Muscle of leg (tissue), 16 donors: ENCODE results near the gene MLLT3. TPM values are rescaled to one million over a fixed set of nuclear protein-coding genes. Genes with fewer than 3 reads are reported as not detected.

ENCODE experiments used
- DNase-seq: peaks from one replicate; pipeline ENCODE4 v3.0.0; 2013
- H3K27ac ChIP-seq: one replicate; pipeline ENCODE4 v1.5.1; 2013; ENCODE audit warnings: mild to moderate bottlenecking, low read length, control low read depth
- H3K27me3 ChIP-seq: one replicate; pipeline ENCODE4 v1.6.1; 2013; ENCODE audit warnings: low read length; ENCODE audit not compliant: control insufficient read depth, insufficient read depth
- H3K36me3 ChIP-seq: one replicate; pipeline ENCODE4 v1.6.1; 2013; ENCODE audit warnings: low read length; ENCODE audit not compliant: control insufficient read depth, insufficient read depth
- H3K4me1 ChIP-seq: one replicate; pipeline ENCODE4 v1.6.1; 2013; ENCODE audit warnings: low read length; ENCODE audit not compliant: control insufficient read depth, insufficient read depth
- H3K4me3 ChIP-seq: one replicate; pipeline ENCODE4 v1.5.1; 2013; ENCODE audit warnings: low read length, control low read depth
- H3K9me3 ChIP-seq: replicated peaks from 2 replicates; pipeline ENCODE4 v1.6.1; 2013; ENCODE audit warnings: low read depth, low read length; ENCODE audit not compliant: control insufficient read depth
- WGBS: methylation state at CpG from one replicate; pipeline ENCODE4 v1.1.5; 2013; ENCODE audit warnings: missing lambda C conversion rate; ENCODE audit not compliant: insufficient coverage; 5-methylcytosine and 5-hydroxymethylcytosine counted together
- long read RNA-seq, 11 donors: transcript quantifications; one replicate each; lab custom pipeline, GENCODE V29; 2026
- polyA plus RNA-seq, 8 donors: library from polyadenylated mRNA; unstranded; fragments of 120-200 nt; gene quantifications; one replicate each; pipeline versions ENCODE4 v1.2.1 to v1.2.3, GENCODE V29; 2013; ENCODE audit warnings: inconsistent platforms in 1 of 8, low replicate concordance in 1 of 8; ENCODE audit not compliant: insufficient read length in 8 of 8, insufficient read depth in 1 of 8
- total RNA-seq: library from RNA; stranded (reverse); fragments of 120-200 nt; gene quantifications from one replicate; pipeline ENCODE4 v1.2.4, GENCODE V29; 2013

Gene MLLT3
- total RNA-seq (74.8 TPM), polyA plus RNA-seq (100 to 1,000 TPM in 1 of 8 donors, 10 to 100 TPM in 7; 61.9 to 101 (median 86.5) TPM)
- long read RNA-seq, donor 1, transcript MLLT3-201 (7 exons, 708 nt): major isoform, 7 of 7 reads
- long read RNA-seq, donor 1, partial matches to known transcripts: 0 of 7 reads
- long read RNA-seq, donor 1, other reads (novel, unspliced or antisense): 0 of 7 reads
- long read RNA-seq, donor 2, partial matches to known transcripts: 0 of 2 reads
- long read RNA-seq, donor 2, other reads (novel, unspliced or antisense): 0 of 2 reads
- long read RNA-seq, donor 3, transcript MLLT3-201 (7 exons, 708 nt): major isoform, 14 of 14 reads
- long read RNA-seq, donor 3, partial matches to known transcripts: 0 of 14 reads
- long read RNA-seq, donor 3, other reads (novel, unspliced or antisense): 0 of 14 reads
- long read RNA-seq, donor 4, transcript MLLT3-201 (7 exons, 708 nt): major isoform, 15 of 15 reads
- long read RNA-seq, donor 4, partial matches to known transcripts: 0 of 15 reads
- long read RNA-seq, donor 4, other reads (novel, unspliced or antisense): 0 of 15 reads
- long read RNA-seq, donor 5, full-length matches to known transcripts: 57 of 69 reads
- long read RNA-seq, donor 5, partial matches to known transcripts: 12 of 69 reads
- long read RNA-seq, donor 5, other reads (novel, unspliced or antisense): 0 of 69 reads
- long read RNA-seq, donor 6, transcript MLLT3-201 (7 exons, 708 nt): major isoform, 44 of 52 reads
- long read RNA-seq, donor 6, partial matches to known transcripts: 0 of 52 reads
- long read RNA-seq, donor 6, other reads (novel, unspliced or antisense): 8 of 52 reads
- long read RNA-seq, donor 7, transcript MLLT3-201 (7 exons, 708 nt): major isoform, 36 of 36 reads
- long read RNA-seq, donor 7, partial matches to known transcripts: 0 of 36 reads
- long read RNA-seq, donor 7, other reads (novel, unspliced or antisense): 0 of 36 reads
- long read RNA-seq, donor 8, full-length matches to known transcripts: 22 of 22 reads
- long read RNA-seq, donor 8, partial matches to known transcripts: 0 of 22 reads
- long read RNA-seq, donor 8, other reads (novel, unspliced or antisense): 0 of 22 reads
- long read RNA-seq, donor 9, transcript MLLT3-201 (7 exons, 708 nt): major isoform, 24 of 24 reads
- long read RNA-seq, donor 9, partial matches to known transcripts: 0 of 24 reads
- long read RNA-seq, donor 9, other reads (novel, unspliced or antisense): 0 of 24 reads
- long read RNA-seq, donor 10, full-length matches to known transcripts: 36 of 36 reads
- long read RNA-seq, donor 10, partial matches to known transcripts: 0 of 36 reads
- long read RNA-seq, donor 10, other reads (novel, unspliced or antisense): 0 of 36 reads
- long read RNA-seq, donor 11, full-length matches to known transcripts: 17 of 17 reads
- long read RNA-seq, donor 11, partial matches to known transcripts: 0 of 17 reads
- long read RNA-seq, donor 11, other reads (novel, unspliced or antisense): 0 of 17 reads

- no peaks in the 10 kb centered on the region for H3K36me3 ChIP-seq
- 2% methylated on average over 22 of the region's 41 CpGs for WGBS
Observed at GRCh38 chr9:20622330-20623020, at the start of gene MLLT3. Gene MLLT3 (minus strand): TSS chr9:20622499.

GRCh38 chr9:20671635-20672034 is 49.3 kb upstream of the MLLT3 start:
- H3K36me3 ChIP-seq: no peaks in the 10 kb centered on the region
- WGBS: no CpG with 5 or more reads among the region's 4 CpGs
- no peak overlapping the region for H3K27ac ChIP-seq
- no peaks in the 10 kb centered on the region for H3K9me3 ChIP-seq
- DNase-seq: no peak
- no peaks in the 10 kb centered on the region for H3K27me3 ChIP-seq
- no peak overlapping the region for H3K4me3 ChIP-seq
- H3K4me1 ChIP-seq: no peaks in the 10 kb centered on the region

More at GRCh38 chr9:20622330-20623020, at the start of gene MLLT3:
- peaks cover 24% of the 10 kb centered on the region for H3K27me3 ChIP-seq
- no peaks in the 10 kb centered on the region for H3K9me3 ChIP-seq
- peak; percentile 98 for DNase-seq
- H3K27ac ChIP-seq: peak within 1 kb of the TSS; percentile 95
- peaks cover 11% of the 10 kb centered on the region for H3K4me1 ChIP-seq
- peak within 1 kb of the TSS; percentile 96 for H3K4me3 ChIP-seq

GRCh38 chr9:20670395-20670794 is 48.1 kb upstream of the MLLT3 start:
- H3K4me3 ChIP-seq: no peak overlapping the region
- no peaks in the 10 kb centered on the region for H3K4me1 ChIP-seq
- no peaks in the 10 kb centered on the region for H3K36me3 ChIP-seq
- no CpG with 5 or more reads among the region's 6 CpGs for WGBS
- H3K9me3 ChIP-seq: no peaks in the 10 kb centered on the region
- DNase-seq: no peak
- H3K27ac ChIP-seq: no peak overlapping the region
- no peaks in the 10 kb centered on the region for H3K27me3 ChIP-seq

GRCh38 chr9:20664501-20664900 is 42.2 kb upstream of the MLLT3 start:
- no CpG with 5 or more reads among the region's 3 CpGs for WGBS
- H3K27ac ChIP-seq: no peak overlapping the region
- DNase-seq: no peak
- peaks cover 4% of the 10 kb centered on the region for H3K4me1 ChIP-seq
- H3K4me3 ChIP-seq: no peak overlapping the region
- no peaks in the 10 kb centered on the region for H3K27me3 ChIP-seq
- no peaks in the 10 kb centered on the region for H3K36me3 ChIP-seq
- no peaks in the 10 kb centered on the region for H3K9me3 ChIP-seq

- peaks cover 4% of the 10 kb centered on the region for H3K4me1 ChIP-seq
- H3K27ac ChIP-seq: no peak overlapping the region
- DNase-seq: no peak
- H3K9me3 ChIP-seq: no peaks in the 10 kb centered on the region
- no peak overlapping the region for H3K4me3 ChIP-seq
- no peaks in the 10 kb centered on the region for H3K27me3 ChIP-seq
- 100% methylated on average over 2 of the region's 2 CpGs for WGBS
- no peaks in the 10 kb centered on the region for H3K36me3 ChIP-seq
Observed at GRCh38 chr9:20663133-20663532, 40.8 kb upstream of the MLLT3 start.

GRCh38 chr9:20662156-20662555 is 39.9 kb upstream of the MLLT3 start:
- WGBS: 37% methylated on average over 3 of the region's 3 CpGs
- Histone ChIP-seq H3K9me3 (no peaks in the 10 kb centered on the region), H3K27me3 (no peaks in the 10 kb centered on the region), H3K4me3 (no peak overlapping the region), H3K36me3 (no peaks in the 10 kb centered on the region), H3K27ac (no peak overlapping the region), H3K4me1 (peaks cover 4% of the 10 kb centered on the region)
- DNase-seq: peak; percentile 2

- Histone ChIP-seq H3K4me1 (peaks cover 4% of the 10 kb centered on the region), H3K4me3 (no peak overlapping the region), H3K27me3 (no peaks in the 10 kb centered on the region), H3K27ac (no peak overlapping the region), H3K36me3 (no peaks in the 10 kb centered on the region), H3K9me3 (no peaks in the 10 kb centered on the region)
- 69% methylated on average over 2 of the region's 2 CpGs for WGBS
- DNase-seq: no peak
Observed at GRCh38 chr9:20659474-20659967, 37.2 kb upstream of the MLLT3 start.

GRCh38 chr9:20658677-20659473 is 36.6 kb upstream of the MLLT3 start:
- Histone ChIP-seq H3K27me3 (no peaks in the 10 kb centered on the region), H3K36me3 (no peaks in the 10 kb centered on the region), H3K4me3 (peak overlapping the region; percentile 22), H3K4me1 (peaks cover 4% of the 10 kb centered on the region), H3K27ac (no peak overlapping the region), H3K9me3 (no peaks in the 10 kb centered on the region)
- WGBS: 94% methylated on average over 5 of the region's 13 CpGs
- DNase-seq: peak; percentile 3
